HepG2 (cell line): Measurements from ENCODE around the gene NLRP6. TPM values are rescaled to one million over a fixed set of nuclear protein-coding genes. Genes with fewer than 3 reads are reported as not detected.

Experiments used
- BATF2 ChIP-seq: sonication (generic); formaldehyde crosslinking; IDR thresholded peaks from 2 replicates; pipeline ENCODE4 v1.8.0; 2022; ENCODE audit warnings: mild to moderate bottlenecking, missing genetic modification reagents, moderate library complexity
- GABPB1 ChIP-seq: IDR thresholded peaks from 2 replicates; pipeline ENCODE4 v1.6.1; 2016; ENCODE audit warnings: mild to moderate bottlenecking, missing genetic modification reagents, moderate library complexity, missing compliant biosample characterization
- IKZF4 ChIP-seq: sonication (generic); formaldehyde crosslinking; IDR thresholded peaks from 2 replicates; pipeline ENCODE4 v1.5.1; 2020; ENCODE audit warnings: borderline replicate concordance, mild to moderate bottlenecking, low read depth, missing genetic modification reagents; ENCODE audit errors: not compliant biosample characterization
- PRDM15 ChIP-seq: sonication (generic); formaldehyde crosslinking; IDR thresholded peaks from 2 replicates; pipeline ENCODE4 v1.4.0; 2020; ENCODE audit warnings: missing genetic modification reagents
- RBM39 ChIP-seq: fragments of 200-400 bp; formaldehyde crosslinking; IDR thresholded peaks from one replicate; pipeline ENCODE4 v1.6.1; 2018; ENCODE audit warnings: antibody characterized with exemption, mild to moderate bottlenecking, low read depth, low read length; ENCODE audit not compliant: poor library complexity, severe bottlenecking
- U2AF1 ChIP-seq: fragments of 200-400 bp; formaldehyde crosslinking; optimal IDR thresholded peaks from 2 replicates; pipeline ENCODE3; 2017; ENCODE audit warnings: mild to moderate bottlenecking, low read depth, low read length
- ZBTB38 ChIP-seq: sonication (generic); formaldehyde crosslinking; IDR thresholded peaks from 2 replicates; pipeline ENCODE4 v1.5.1; 2020; ENCODE audit warnings: mild to moderate bottlenecking, missing genetic modification reagents
- ZNF550 ChIP-seq: sonication (generic); formaldehyde crosslinking; IDR thresholded peaks from 2 replicates; pipeline ENCODE4 v1.4.0; 2020; ENCODE audit warnings: mild to moderate bottlenecking, missing genetic modification reagents, borderline replicate concordance
- ZNF646 ChIP-seq: sonication (generic); formaldehyde crosslinking; IDR thresholded peaks from 2 replicates; pipeline ENCODE4 v1.9.0; 2021; ENCODE audit warnings: mild to moderate bottlenecking, missing genetic modification reagents
- ZNF687 ChIP-seq: sonication (generic); formaldehyde crosslinking; IDR thresholded peaks from 2 replicates; pipeline ENCODE4 v1.5.1; 2020; ENCODE audit warnings: mild to moderate bottlenecking, missing genetic modification reagents, moderate library complexity
- ZNF761 ChIP-seq: sonication (generic); formaldehyde crosslinking; conservative IDR thresholded peaks from 2 replicates; pipeline ENCODE4 v1.4.0; 2020; ENCODE audit warnings: mild to moderate bottlenecking, missing genetic modification reagents
- ZSCAN20 ChIP-seq: sonication (generic); formaldehyde crosslinking; IDR thresholded peaks from 2 replicates; pipeline ENCODE4 v1.4.0; 2020; ENCODE audit warnings: missing genetic modification reagents, mild to moderate bottlenecking, borderline replicate concordance
- polyA plus RNA-seq, 8 experiments: library from polyadenylated mRNA; depleted of rRNA in 3 of 8; stranded (reverse) in 7 of 8; unstranded in 1 of 8; fragments of >200 nt; fragmentation: Illumina TruSeq in 4 of 8; extraction: Trizol in 4 of 8; gene quantifications; 2 replicates each; pipeline versions ENCODE4 v1.2.1 to v1.2.3, GENCODE V29; 2011 to 2016; ENCODE audit warnings: low read depth in 4 of 8, missing spikeins in 1 of 8, mixed read lengths in 1 of 8; ENCODE audit not compliant: insufficient read depth in 1 of 8
- total RNA-seq, 5 experiments: library from RNA; depleted of rRNA; stranded (reverse); fragments of >200 nt; fragmentation: Illumina TruSeq; extraction: Trizol; gene quantifications; 2 replicates each; pipeline ENCODE4 v1.2.3, GENCODE V29; 2016; ENCODE audit warnings: low read depth in 1 of 5

Gene NLRP6
- total and polyA plus RNA-seq, 2 of the 13 experiments (the other 11 are each of a cell fraction or from before 2014, with no cell fraction given), result not detected

GRCh38 chr11:313787-314553 is 35.8 kb downstream of the NLRP6 start, which contains the start of gene IFITM1 (continued):
- peak; percentile 92 for TF ChIP-seq ZNF646 (CRISPR knock-in tag)
- no peak for TF ChIP-seq ZNF761 (CRISPR knock-in tag)
- TF ChIP-seq ZBTB38 (CRISPR knock-in tag), result peak; percentile 41; the same call in 1 of the 2 replicates
- no peak for TF ChIP-seq ZNF550
- TF ChIP-seq GABPB1, result peak; percentile 18; the same call in 1 of the 2 replicates
- peak; percentile 51 for TF ChIP-seq ZNF687 (CRISPR knock-in tag)
- TF ChIP-seq PRDM15 (CRISPR knock-in tag), result no peak
- no peak for TF ChIP-seq BATF2 (CRISPR knock-in tag)
- no peak for TF ChIP-seq ZSCAN20 (CRISPR knock-in tag)
- no peak for TF ChIP-seq IKZF4 (CRISPR knock-in tag)
- TF ChIP-seq RBM39, result peak; percentile 1
- TF ChIP-seq U2AF1, result no peak
